ENCODE data around the gene NDST1. TPM values are rescaled to one million over a fixed set of nuclear protein-coding genes. Genes with fewer than 3 reads are reported as not detected.

Gene NDST1
- total RNA-seq, 2 experiments from 2014 or later = 9.5 to 26.6 TPM

DNA sequence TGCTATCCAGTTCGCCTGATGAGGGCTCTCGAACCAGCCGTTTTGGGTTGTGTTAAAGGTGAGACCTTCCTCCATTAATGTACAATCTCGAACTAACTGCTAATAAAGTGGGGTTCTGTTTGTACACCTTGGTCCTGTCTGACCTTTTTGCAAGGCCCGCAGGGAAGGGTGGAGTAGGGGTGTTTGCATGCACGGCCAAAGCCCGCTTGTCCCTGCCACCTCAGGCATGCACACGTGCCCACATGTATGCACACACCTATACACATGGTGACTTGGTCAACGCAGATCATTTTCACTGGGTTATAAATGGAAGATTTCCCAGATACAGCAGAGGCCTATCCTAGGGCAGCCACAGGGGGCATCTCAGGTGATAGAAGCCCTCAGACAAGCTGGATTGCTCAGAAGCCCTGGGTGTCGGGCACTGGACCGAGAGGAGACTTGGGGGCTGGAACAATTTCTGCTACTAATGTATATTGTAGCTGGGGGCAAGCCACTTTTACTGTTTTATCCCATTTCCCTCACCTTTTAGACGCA, 50.2 kb downstream of the NDST1 start:
- intact Hi-C loops (cut with micrococcal nuclease; ENCODE audit: unreplicated experiment) = loop anchor here (10.0 kb wide), 1 partner anchor 1723 kb away; no protein-coding TSS in a partner anchor
- H3K4me1 ChIP-seq (ENCODE audit: insufficient read depth, low read length, poor library complexity, severe bottlenecking) = peaks cover 27% of the 10 kb centered on the region
- no peaks in the 10 kb centered on the region for H3K36me3 ChIP-seq (ENCODE audit: insufficient read depth, low read length)
- no peak overlapping the region for H3K27ac ChIP-seq (ENCODE audit: low read depth, low read length, poor library complexity, severe bottlenecking)
- BruUV-seq (replicated peaks) = no TSS peak
- ChIA-PET POLR2A (interaction anchor here (0.6 to 1.2 kb wide), 4 partner anchors 44 to 143 kb away, joined by 3 to 6 read pairs (median 5); partner anchors contain the start of gene RBM22), CTCF (ENCODE audit: unreplicated experiment) (interaction anchor here (0.6 to 1.6 kb wide), 3 partner anchors 13 to 626 kb away, joined by 3 to 4 read pairs (median 3); no protein-coding TSS in a partner anchor)
- TF ChIP-seq, protein P1, sequence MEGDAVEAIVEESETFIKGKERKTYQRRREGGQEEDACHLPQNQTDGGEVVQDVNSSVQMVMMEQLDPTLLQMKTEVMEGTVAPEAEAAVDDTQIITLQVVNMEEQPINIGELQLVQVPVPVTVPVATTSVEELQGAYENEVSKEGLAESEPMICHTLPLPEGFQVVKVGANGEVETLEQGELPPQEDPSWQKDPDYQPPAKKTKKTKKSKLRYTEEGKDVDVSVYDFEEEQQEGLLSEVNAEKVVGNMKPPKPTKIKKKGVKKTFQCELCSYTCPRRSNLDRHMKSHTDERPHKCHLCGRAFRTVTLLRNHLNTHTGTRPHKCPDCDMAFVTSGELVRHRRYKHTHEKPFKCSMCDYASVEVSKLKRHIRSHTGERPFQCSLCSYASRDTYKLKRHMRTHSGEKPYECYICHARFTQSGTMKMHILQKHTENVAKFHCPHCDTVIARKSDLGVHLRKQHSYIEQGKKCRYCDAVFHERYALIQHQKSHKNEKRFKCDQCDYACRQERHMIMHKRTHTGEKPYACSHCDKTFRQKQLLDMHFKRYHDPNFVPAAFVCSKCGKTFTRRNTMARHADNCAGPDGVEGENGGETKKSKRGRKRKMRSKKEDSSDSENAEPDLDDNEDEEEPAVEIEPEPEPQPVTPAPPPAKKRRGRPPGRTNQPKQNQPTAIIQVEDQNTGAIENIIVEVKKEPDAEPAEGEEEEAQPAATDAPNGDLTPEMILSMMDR (conservative IDR thresholded peaks at IDR 0.05; ENCODE audit: low read length) = no peak
- TF ChIP-seq EZH2phosphoT487 (IDR thresholded peaks at IDR 0.05; ENCODE audit: borderline replicate concordance, low read depth, low read length) = no peak
- H3K4me3 ChIP-seq (ENCODE audit: low read depth, low read length, poor library complexity, severe bottlenecking) = no peak overlapping the region
- H3K9me3 ChIP-seq (ENCODE audit: low read length) = no peaks in the 10 kb centered on the region
- no peaks in the 10 kb centered on the region for H3K79me2 ChIP-seq (ENCODE audit: insufficient read depth, low read depth, low read length)
- DNase-seq (ENCODE audit: low spot score) = no peak
- H2AFZ ChIP-seq (ENCODE audit: low read length) = no peak overlapping the region
- H3K4me2 ChIP-seq (ENCODE audit: low read length) = no peak overlapping the region
- no peaks in the 10 kb centered on the region for H3K9me2 ChIP-seq (ENCODE audit: insufficient read depth, low read length)
- no peaks in the 10 kb centered on the region for H4K20me1 ChIP-seq (ENCODE audit: insufficient read depth, low read length)

DNA sequence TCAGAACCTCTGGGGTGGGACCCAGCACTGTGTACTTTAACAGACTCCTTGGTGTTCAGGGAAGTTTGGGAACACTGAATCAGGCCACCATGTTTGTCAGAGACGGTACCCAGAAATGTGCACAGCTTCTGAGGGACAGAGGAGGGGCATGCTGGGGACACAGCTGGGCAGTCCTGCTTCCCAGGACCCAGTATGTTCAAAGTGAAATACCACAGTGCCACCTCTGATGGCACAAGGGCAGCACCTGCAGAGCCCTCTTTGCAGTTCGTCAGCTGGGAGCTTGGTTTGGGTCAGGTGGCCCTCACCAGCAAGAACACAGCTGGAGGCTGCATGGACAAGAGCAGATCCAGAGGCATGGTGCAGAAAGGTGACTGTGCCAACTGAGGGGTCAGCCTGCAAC, 51.2 kb downstream of the NDST1 start:
- no peaks in the 10 kb centered on the region for H4K20me1 ChIP-seq (ENCODE audit: insufficient read depth, low read length)
- intact Hi-C loops (cut with micrococcal nuclease; ENCODE audit: unreplicated experiment) = loop anchor here (10.0 kb wide), 1 partner anchor 1724 kb away; no protein-coding TSS in a partner anchor
- H3K9me2 ChIP-seq (ENCODE audit: insufficient read depth, low read length) = no peaks in the 10 kb centered on the region
- no peaks in the 10 kb centered on the region for H3K36me3 ChIP-seq (ENCODE audit: insufficient read depth, low read length)
- BruUV-seq (replicated peaks) = no TSS peak
- CTCF ChIA-PET (ENCODE audit: unreplicated experiment) = interaction anchor here (1.0 to 1.9 kb wide), 3 partner anchors 98 to 102 kb away, joined by 3 to 10 read pairs (median 3); no protein-coding TSS in a partner anchor
- no peak for DNase-seq (ENCODE audit: low spot score)
- no peak overlapping the region for H3K4me2 ChIP-seq (ENCODE audit: low read length)
- no peak overlapping the region for H2AFZ ChIP-seq (ENCODE audit: low read length)
- no peak overlapping the region for H3K4me3 ChIP-seq (ENCODE audit: low read depth, low read length, poor library complexity, severe bottlenecking)
- H3K9me3 ChIP-seq (ENCODE audit: low read length) = no peaks in the 10 kb centered on the region
- H3K4me1 ChIP-seq (ENCODE audit: insufficient read depth, low read length, poor library complexity, severe bottlenecking) = peaks cover 27% of the 10 kb centered on the region
- POLR2A ChIA-PET = interaction anchor here (1.1 kb wide), 1 partner anchor 70 kb away, joined by 3 read pairs; no protein-coding TSS in a partner anchor
- no peak for TF ChIP-seq EZH2phosphoT487 (IDR thresholded peaks at IDR 0.05; ENCODE audit: borderline replicate concordance, low read depth, low read length)
- TF ChIP-seq, protein P1 (conservative IDR thresholded peaks at IDR 0.05; ENCODE audit: low read length) = no peak
- H3K27ac ChIP-seq (ENCODE audit: low read depth, low read length, poor library complexity, severe bottlenecking) = no peak overlapping the region
- no peaks in the 10 kb centered on the region for H3K79me2 ChIP-seq (ENCODE audit: insufficient read depth, low read depth, low read length)

- Histone ChIP-seq H3K27ac (ENCODE audit: low read depth, low read length, poor library complexity, severe bottlenecking) (no peak overlapping the region), H3K4me2 (ENCODE audit: low read length) (no peak overlapping the region), H3K4me3 (ENCODE audit: low read depth, low read length, poor library complexity, severe bottlenecking) (no peak overlapping the region), H3K36me3 (ENCODE audit: insufficient read depth, low read length) (no peaks in the 10 kb centered on the region), H3K9me3 (ENCODE audit: low read length) (no peaks in the 10 kb centered on the region), H4K20me1 (ENCODE audit: insufficient read depth, low read length) (no peaks in the 10 kb centered on the region), H2AFZ (ENCODE audit: low read length) (no peak overlapping the region), H3K79me2 (ENCODE audit: insufficient read depth, low read depth, low read length) (no peaks in the 10 kb centered on the region), H3K4me1 (ENCODE audit: insufficient read depth, low read length, poor library complexity, severe bottlenecking) (peaks cover 27% of the 10 kb centered on the region), H3K9me2 (ENCODE audit: insufficient read depth, low read length) (no peaks in the 10 kb centered on the region)
- DNase-seq (ENCODE audit: low spot score) = no peak
- ChIA-PET CTCF (ENCODE audit: unreplicated experiment) (interaction anchor here (1.0 to 1.9 kb wide), 4 partner anchors 98 to 140 kb away, joined by 3 to 10 read pairs (median 3); no protein-coding TSS in a partner anchor), POLR2A (interaction anchor here (0.8 to 1.1 kb wide), 2 partner anchors 12 to 71 kb away, joined by 3 read pairs; no protein-coding TSS in a partner anchor)
- no TSS peak for BruUV-seq (replicated peaks)
- intact Hi-C loops (cut with micrococcal nuclease; ENCODE audit: unreplicated experiment) = loop anchor here (2.0 to 10.0 kb wide), 3 partner anchors 143 to 1725 kb away; partner anchors contain the start of gene RBM22
- TF ChIP-seq, protein P1 (conservative IDR thresholded peaks at IDR 0.05; ENCODE audit: low read length) = no peak
- no peak for TF ChIP-seq EZH2phosphoT487 (IDR thresholded peaks at IDR 0.05; ENCODE audit: borderline replicate concordance, low read depth, low read length)
These were observed 51.8 kb downstream of the NDST1 start for GRCh38 chr5:150559701-150560100.
